Measurements from ENCODE around the gene FBP2. TPM values are rescaled to one million over a fixed set of nuclear protein-coding genes. Genes with fewer than 3 reads are reported as not detected.

FBP2 gene
- total and polyA plus RNA-seq, 7 donors = 18.9 to 69.6 (median 53.2) TPM

DNA sequence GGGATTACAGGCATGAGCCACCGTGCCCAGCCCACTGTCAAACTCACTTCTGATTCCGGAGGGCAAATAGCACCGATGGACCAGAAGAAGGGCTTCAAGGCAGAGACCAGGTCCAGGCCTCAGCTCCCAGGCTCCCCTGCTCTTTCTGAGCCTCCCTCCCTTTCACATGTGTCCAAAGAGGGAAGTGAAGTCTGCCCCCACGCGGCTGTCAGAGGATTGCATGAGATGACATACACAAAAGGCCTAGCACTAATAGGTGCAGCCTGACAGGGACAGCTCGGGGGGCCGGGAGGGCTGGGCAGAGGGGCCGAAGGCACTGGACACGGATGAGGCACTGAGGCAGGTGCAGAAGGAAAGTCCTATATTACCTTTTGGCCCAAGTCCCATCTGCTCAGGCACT is 29.6 kb upstream of the FBP2 start:
- intact Hi-C loops (cut with DNase I) = no loop called here
- TF ChIP-seq, protein P1, sequence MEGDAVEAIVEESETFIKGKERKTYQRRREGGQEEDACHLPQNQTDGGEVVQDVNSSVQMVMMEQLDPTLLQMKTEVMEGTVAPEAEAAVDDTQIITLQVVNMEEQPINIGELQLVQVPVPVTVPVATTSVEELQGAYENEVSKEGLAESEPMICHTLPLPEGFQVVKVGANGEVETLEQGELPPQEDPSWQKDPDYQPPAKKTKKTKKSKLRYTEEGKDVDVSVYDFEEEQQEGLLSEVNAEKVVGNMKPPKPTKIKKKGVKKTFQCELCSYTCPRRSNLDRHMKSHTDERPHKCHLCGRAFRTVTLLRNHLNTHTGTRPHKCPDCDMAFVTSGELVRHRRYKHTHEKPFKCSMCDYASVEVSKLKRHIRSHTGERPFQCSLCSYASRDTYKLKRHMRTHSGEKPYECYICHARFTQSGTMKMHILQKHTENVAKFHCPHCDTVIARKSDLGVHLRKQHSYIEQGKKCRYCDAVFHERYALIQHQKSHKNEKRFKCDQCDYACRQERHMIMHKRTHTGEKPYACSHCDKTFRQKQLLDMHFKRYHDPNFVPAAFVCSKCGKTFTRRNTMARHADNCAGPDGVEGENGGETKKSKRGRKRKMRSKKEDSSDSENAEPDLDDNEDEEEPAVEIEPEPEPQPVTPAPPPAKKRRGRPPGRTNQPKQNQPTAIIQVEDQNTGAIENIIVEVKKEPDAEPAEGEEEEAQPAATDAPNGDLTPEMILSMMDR (IDR thresholded peaks at IDR 0.05) = no peak
- Histone ChIP-seq H3K27ac (no peak overlapping the region), H3K4me1 (no peaks in the 10 kb centered on the region), H3K36me3 (ENCODE audit: insufficient read depth in 1 of 2, low read depth in 1 of 2) (no peaks in the 10 kb centered on the region), H3K27me3 (ENCODE audit: insufficient read depth in 3 of 3, low read length in 2 of 3) (no peaks in the 10 kb centered on the region), H3K9me3 (no peaks in the 10 kb centered on the region), H3K4me3 (no peak overlapping the region)
- no peak for ATAC-seq
- peak in 1 of 2 donors; percentile 53 for DNase-seq
- 73 to 83% (median 79%) methylated on average over 9 of the region's 9 CpGs for WGBS, 3 donors

DNA sequence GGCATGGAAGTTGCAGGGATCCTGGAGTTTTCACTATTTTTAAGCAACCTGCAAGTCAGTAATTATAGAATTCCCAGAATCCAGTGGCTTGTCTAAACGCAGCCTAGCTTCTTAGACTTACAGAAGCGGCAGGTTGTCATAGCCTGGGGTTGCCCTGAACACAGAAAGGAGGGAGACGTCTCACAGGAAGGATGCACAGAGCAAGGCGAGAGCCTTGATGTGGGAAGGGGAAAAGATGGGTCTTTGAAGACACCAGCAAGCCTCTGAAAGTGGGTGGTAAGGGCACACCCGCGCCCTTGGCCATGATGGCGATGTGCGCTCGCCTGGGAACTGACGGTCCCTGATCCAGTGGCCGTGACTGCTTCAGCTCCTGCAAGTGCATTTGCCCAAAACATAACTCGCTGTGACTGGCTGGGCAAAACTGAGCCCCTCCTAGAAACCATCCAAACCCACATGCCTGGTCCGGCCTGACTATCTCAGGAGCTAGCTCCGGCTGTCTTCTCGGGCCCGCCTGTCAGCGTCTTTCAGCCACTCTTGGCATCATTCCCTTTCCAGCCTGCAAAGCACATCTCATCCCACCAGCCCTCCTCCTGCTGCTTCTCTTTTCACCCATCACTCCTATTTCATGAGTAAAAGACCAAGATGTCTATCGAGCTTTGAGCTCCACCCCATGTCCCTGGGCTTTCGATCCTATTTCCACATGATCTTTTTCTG is 28.6 kb upstream of the FBP2 start:
- intact Hi-C loops (cut with DNase I) = no loop called here
- H3K27ac ChIP-seq = no peak overlapping the region
- DNase-seq = no peak
- no peaks in the 10 kb centered on the region for H3K4me1 ChIP-seq
- TF ChIP-seq, protein P1 (IDR thresholded peaks at IDR 0.05) = no peak
- no peak for ATAC-seq
- 60 to 62% (median 61%) methylated on average over 18 to 19 of the region's 19 CpGs for WGBS, 3 donors
- H3K27me3 ChIP-seq (ENCODE audit: insufficient read depth in 3 of 3, low read length in 2 of 3) = no peaks in the 10 kb centered on the region
- H3K9me3 ChIP-seq = no peaks in the 10 kb centered on the region
- no peak overlapping the region for H3K4me3 ChIP-seq
- no peaks in the 10 kb centered on the region for H3K36me3 ChIP-seq (ENCODE audit: insufficient read depth in 1 of 2, low read depth in 1 of 2)

DNA sequence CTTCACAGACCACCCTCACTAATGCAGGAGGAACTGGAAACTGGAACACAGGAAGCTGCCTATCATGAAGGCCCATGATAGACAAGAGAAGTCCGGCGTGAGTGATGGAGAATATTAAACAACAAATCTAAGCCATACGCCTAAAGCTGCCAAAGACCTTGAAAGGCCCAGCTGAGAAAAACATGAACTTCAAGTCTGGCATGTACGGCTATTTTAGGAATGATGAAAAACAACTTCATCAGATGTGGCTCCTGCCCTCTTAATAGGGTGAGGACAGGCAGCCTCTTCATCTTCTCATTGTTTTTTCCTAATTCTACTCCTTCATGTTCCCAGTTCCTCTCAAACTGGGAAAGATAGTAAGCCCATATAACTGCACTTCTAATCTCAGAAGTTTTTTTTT is 25.4 kb upstream of the FBP2 start:
- WGBS, 3 donors = 67 to 83% (median 79%) methylated on average over 4 of the region's 4 CpGs
- H3K27me3 ChIP-seq (ENCODE audit: insufficient read depth in 3 of 3, low read length in 2 of 3) = no peaks in the 10 kb centered on the region
- DNase-seq = no peak
- H3K9me3 ChIP-seq = no peaks in the 10 kb centered on the region
- no peaks in the 10 kb centered on the region for H3K4me1 ChIP-seq
- no peak overlapping the region for H3K4me3 ChIP-seq
- intact Hi-C loops (cut with DNase I) = no loop called here
- no peak overlapping the region for H3K27ac ChIP-seq
- no peak for ATAC-seq
- TF ChIP-seq, protein P1 (IDR thresholded peaks at IDR 0.05) = no peak
- H3K36me3 ChIP-seq (ENCODE audit: insufficient read depth in 1 of 2, low read depth in 1 of 2) = no peaks in the 10 kb centered on the region

DNA sequence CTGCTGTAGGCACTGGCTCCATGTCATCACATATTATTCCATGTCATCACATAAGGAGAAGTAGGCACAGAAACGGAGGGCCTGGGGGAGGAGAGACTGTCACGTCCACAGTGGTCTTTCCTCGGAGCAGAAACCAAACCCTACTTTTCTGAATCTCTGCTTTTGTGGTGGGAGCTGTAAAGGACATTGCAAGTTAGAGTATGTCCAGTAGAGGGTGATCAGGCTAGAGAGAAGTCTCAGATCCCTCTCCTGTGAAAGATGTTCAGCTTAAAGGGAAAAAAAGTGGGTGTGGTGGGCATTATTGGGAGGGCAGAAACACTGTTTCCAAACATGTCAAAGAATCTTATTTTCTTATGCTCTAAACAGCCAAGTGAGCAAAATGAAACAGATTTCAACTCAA is 19.4 kb upstream of the FBP2 start:
- TF ChIP-seq, protein P1 (IDR thresholded peaks at IDR 0.05) = no peak
- WGBS, 3 donors = 82 to 85% (median 82%) methylated on average over 3 of the region's 3 CpGs

DNA sequence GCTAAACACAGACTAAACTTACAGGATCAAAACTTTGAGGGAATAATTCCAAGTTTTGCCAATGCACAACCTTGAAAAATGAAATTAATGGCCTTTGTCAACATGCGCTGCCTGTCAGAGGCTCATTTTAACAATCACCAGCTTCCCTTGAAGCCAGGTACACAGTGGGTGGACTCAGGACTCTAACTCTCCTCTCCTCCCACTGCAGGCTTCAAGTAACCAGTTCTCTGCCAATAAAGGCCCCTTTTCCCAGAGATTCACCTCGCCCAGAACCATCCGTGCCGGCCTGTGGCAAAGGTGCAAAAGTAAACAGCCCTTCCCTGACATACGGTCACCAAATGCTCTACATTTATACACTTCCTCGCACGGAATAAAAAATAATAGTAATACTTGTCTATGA is 18.4 kb upstream of the FBP2 start:
- Histone ChIP-seq H3K4me1 (no peaks in the 10 kb centered on the region), H3K27ac (no peak overlapping the region), H3K27me3 (ENCODE audit: insufficient read depth in 3 of 3, low read length in 2 of 3) (no peaks in the 10 kb centered on the region), H3K9me3 (no peaks in the 10 kb centered on the region), H3K4me3 (no peak overlapping the region), H3K36me3 (ENCODE audit: insufficient read depth in 1 of 2, low read depth in 1 of 2) (no peaks in the 10 kb centered on the region)
- TF ChIP-seq, protein P1 (IDR thresholded peaks at IDR 0.05) = no peak
- DNase-seq = no peak
- 84 to 87% (median 86%) methylated on average over 7 of the region's 7 CpGs for WGBS, 3 donors
- intact Hi-C loops (cut with DNase I) = no loop called here
- ATAC-seq = no peak

More for the DNA sequence above, 19.4 kb upstream of the FBP2 start:
- H3K4me3 ChIP-seq = no peak overlapping the region
- DNase-seq = no peak
- H3K9me3 ChIP-seq = no peaks in the 10 kb centered on the region
- no peaks in the 10 kb centered on the region for H3K27me3 ChIP-seq (ENCODE audit: insufficient read depth in 3 of 3, low read length in 2 of 3)
- intact Hi-C loops (cut with DNase I) = no loop called here
- no peak for ATAC-seq
- H3K4me1 ChIP-seq = no peaks in the 10 kb centered on the region
- no peak overlapping the region for H3K27ac ChIP-seq
- H3K36me3 ChIP-seq (ENCODE audit: insufficient read depth in 1 of 2, low read depth in 1 of 2) = no peaks in the 10 kb centered on the region

Data from psoas muscle (tissue), 8 donors.